GM13976 (cell line): ENCODE results near the gene BRMS1.

ENCODE experiments used
- DNase-seq: peaks from one replicate; pipeline ENCODE4 v3.0.0; 2012; ENCODE audit warnings: low spot score
- in situ Hi-C: fragments of 300-500 bp; cut with MboI; formaldehyde crosslinking; loops from one replicate; pipeline ENCODE4 v1.12.0; 2022; ENCODE audit warnings: low sequenced_read_pairs, mixed read lengths, inconsistent platforms; ENCODE audit not compliant: unreplicated experiment
- TF ChIP-seq, protein P1 (sequence below): IDR thresholded peaks from 2 replicates; pipeline ENCODE4 v1.5.1; 2012; ENCODE audit warnings: borderline replicate concordance, mild to moderate bottlenecking; ENCODE audit not compliant: insufficient read depth; ENCODE audit errors: extremely low read depth, missing control alignments, control extremely low read depth

BRMS1 gene

DNA sequence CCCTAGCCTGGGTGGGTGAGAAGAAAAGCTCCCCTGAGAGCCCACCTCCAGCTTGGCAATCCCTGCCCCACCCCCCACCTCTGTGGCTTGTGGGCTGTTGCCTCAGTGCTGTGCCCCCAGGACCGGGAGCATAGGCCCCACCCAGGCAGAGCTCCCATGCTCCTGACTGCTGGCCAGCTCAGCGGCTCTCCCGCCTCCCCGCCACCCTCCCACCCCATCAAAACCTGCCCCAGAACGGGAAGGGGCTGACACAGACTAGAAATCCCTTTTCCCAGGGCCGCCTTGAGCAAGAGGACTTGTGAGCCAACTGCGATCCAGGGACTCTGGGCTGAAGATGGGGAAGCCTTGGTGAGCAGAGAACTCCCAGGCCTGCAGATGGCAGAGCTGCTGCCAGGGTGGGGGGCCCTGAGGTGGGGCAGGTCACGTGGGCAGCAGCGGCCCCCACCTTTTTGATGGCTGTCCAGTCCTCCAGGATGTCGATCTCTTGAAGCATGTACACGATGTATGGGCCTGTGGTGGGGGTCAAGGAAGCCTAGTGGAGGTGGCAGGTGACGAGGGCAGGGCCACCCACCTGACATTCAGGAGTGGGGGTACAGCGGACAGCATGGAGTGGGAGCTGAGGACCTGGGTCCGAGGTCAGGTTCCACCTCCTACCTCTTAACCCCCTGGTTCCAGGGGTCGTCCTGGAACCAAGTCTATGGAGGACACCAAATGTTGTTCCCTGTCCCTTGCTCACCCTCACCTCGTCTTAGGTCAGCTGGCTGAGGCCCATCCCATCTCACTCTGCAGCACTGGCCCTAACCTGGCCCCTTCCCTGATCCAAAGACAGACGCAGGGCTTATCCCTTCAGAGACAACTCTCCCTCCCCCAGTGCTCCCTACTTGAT, 6.4 kb downstream of the BRMS1 start:
- no peak for DNase-seq
- in situ Hi-C loops: no loop called here
- TF ChIP-seq, protein P1, sequence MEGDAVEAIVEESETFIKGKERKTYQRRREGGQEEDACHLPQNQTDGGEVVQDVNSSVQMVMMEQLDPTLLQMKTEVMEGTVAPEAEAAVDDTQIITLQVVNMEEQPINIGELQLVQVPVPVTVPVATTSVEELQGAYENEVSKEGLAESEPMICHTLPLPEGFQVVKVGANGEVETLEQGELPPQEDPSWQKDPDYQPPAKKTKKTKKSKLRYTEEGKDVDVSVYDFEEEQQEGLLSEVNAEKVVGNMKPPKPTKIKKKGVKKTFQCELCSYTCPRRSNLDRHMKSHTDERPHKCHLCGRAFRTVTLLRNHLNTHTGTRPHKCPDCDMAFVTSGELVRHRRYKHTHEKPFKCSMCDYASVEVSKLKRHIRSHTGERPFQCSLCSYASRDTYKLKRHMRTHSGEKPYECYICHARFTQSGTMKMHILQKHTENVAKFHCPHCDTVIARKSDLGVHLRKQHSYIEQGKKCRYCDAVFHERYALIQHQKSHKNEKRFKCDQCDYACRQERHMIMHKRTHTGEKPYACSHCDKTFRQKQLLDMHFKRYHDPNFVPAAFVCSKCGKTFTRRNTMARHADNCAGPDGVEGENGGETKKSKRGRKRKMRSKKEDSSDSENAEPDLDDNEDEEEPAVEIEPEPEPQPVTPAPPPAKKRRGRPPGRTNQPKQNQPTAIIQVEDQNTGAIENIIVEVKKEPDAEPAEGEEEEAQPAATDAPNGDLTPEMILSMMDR: no peak

GRCh38 chr11:66337103-66337899, 7.6 kb downstream of the BRMS1 start:
- TF ChIP-seq, protein P1: no peak
- no peak for DNase-seq
- in situ Hi-C loops: no loop called here

GRCh38 chr11:66336234-66337102, 8.4 kb downstream of the BRMS1 start, which contains the start of gene RIN1:
Gene RIN1, minus strand, starts transcription at chr11:66336434. Its CDS starts 32 bp downstream, at chr11:66336402.
- TF ChIP-seq, protein P1: peak; percentile 19
- peak; percentile 86 for DNase-seq
- in situ Hi-C loops: no loop called here

DNA sequence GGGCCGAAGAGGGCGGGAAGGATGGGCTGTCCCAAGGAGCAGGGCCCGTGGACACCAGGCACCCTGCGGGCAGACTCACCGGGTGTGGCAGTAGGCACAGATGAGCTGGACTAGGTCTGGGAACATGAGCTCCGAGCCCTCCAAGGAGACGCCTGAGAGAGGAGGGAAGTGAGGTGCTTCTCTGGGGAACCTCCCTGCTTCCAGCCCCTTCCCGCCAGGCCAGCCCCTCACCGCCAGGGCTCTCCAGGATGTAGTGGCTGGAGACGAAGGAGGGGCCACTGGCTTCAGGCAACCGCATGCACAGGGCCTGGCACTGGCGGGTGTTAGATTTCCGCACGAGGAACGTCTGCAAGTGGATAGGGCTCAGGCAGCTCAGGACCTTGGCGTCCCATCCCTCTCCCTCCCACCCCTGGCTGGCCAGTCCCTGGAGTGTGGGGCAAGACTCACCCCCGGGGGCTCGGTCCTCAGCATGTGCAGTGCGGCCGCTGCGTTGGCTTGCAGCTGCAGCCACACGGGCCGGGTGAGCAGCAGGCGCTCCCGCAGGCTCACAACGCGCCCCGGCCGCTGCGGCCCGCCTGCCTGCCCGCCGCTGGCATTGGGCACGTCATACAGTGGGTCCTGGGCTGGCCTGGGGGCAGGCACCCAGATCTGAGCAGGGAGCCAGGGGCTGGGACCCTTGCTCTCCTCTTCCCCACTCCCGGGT, 9.2 kb downstream of the BRMS1 start:
- in situ Hi-C loops: no loop called here
- no peak for DNase-seq
- TF ChIP-seq, protein P1: no peak

DNA sequence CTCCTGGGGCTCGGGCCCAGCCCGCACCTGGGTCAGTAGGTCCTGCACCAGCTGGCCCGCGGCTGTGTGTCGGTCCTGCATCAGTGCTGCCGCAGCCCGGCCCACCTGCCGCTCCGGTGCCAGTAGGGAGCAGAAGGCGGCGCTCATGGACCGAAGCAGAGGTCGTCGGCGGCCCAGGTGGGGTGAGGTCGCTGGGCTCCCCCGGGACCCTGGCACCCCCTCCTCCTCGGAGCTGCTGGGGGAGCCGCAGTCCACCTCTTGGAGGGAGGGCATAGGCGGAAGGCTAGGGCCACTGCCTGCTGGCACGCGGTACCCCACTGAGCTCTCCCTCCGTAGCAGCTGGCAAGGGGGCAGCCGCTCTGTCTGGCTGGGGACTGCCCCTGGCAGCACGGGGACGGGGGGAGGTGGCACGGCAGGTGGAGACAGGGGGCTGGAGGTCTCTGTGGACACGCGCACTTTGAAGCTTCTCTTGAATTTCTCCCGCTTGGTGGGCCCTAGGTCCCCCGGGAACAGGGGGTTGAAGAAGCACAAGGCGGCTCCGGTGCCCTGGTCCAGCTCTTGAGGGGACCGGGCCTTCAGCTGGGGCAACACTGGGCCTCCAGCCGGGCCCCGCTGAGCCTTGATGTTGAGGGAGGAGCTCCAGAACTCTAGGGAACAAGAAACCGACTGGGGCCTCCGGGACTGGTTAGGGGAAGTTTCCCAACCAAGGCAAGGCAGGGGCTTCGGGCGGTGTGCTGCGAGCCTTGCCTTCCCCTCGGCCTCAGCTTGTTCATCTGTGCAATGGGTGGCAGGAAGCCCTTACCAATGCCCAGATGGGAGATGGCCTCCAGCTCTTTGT, 10.1 kb downstream of the BRMS1 start:
- TF ChIP-seq, protein P1: no peak
- in situ Hi-C loops: no loop called here
- no peak for DNase-seq
